Measurements from ENCODE around the gene PDLIM3. TPM values are rescaled to one million over a fixed set of nuclear protein-coding genes. Genes with fewer than 3 reads are reported as not detected.
"Not testable (repeated sequence)": the region's sequence is repeated elsewhere in the genome, so short reads cannot be mapped to it uniquely, and the experiment has no call there.

Gene PDLIM3
- total RNA-seq, 1 experiment from 2014 or later, result 0.47 TPM

DNA sequence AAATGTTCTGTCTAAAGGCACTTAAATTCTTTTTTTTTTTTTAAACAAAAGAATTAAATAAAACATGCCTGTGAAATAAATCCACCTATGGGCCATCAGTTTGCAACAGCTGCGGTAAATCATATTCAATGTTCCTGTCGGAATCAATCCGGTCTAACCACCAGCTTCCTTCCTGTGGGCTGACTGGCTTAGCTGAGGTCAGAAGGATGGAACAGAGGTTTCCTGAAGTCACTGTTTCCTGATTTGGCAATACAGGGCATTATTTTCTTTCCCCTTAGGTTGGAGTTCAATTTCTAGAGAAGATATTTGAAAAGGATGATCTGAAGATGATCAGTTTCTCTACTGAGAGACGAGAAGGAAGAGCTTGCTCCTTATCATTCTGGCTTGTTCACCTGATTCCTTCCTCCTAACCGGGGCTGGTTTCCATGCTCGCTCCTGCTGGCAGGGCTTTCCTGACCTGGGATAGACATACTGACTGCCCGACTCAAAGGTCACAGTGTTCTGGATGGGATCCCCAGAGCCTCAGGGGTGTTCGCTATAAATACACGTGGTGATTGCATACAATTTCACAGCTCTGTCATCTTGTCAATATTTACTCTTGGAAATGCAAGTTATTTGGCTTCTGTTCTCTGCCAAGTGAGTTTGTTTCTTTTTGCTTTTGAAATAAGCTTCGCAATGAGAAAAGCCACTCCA is 21.7 kb downstream of the PDLIM3 start:
- Histone ChIP-seq H3K9me3 (ENCODE audit: low read length) (no peaks in the 10 kb centered on the region), H3F3A (ENCODE audit: low read length, unreplicated experiment) (no peaks in the 10 kb centered on the region), H3K79me2 (ENCODE audit: low read length) (no peaks in the 10 kb centered on the region), H3K9me2 (replicated peaks; ENCODE audit: low read length) (no peaks in the 10 kb centered on the region), H3K9ac (ENCODE audit: low read length) (no peak overlapping the region), H3K27ac (ENCODE audit: low read length) (no peak overlapping the region), H3K27me3 (ENCODE audit: low read length) (no peaks in the 10 kb centered on the region), H2AFZ (ENCODE audit: low read length) (0 out of 2 replicates have a peak overlapping the region, but pooled peaks have one; percentile 5), H3K36me3 (ENCODE audit: low read depth, low read length) (no peaks in the 10 kb centered on the region), H3K4me2 (ENCODE audit: low read length) (peak overlapping the region; percentile 49), H3K4me3 (ENCODE audit: low read length) (no peak overlapping the region), H3K4me1 (ENCODE audit: insufficient read depth, low read length) (peaks cover 16% of the 10 kb centered on the region), H4K20me1 (ENCODE audit: low read length) (no peaks in the 10 kb centered on the region)
- CTCF ChIA-PET, result no interaction called here
- BruUV-seq (replicated peaks), result no TSS peak
- TF ChIP-seq EZH2phosphoT487 (IDR thresholded peaks at IDR 0.05; ENCODE audit: borderline replicate concordance, low read length) (no peak), EZH2 (IDR thresholded peaks at IDR 0.05; ENCODE audit: low read length, unreplicated experiment) (no peak)
- TF ChIP-seq, protein P1, sequence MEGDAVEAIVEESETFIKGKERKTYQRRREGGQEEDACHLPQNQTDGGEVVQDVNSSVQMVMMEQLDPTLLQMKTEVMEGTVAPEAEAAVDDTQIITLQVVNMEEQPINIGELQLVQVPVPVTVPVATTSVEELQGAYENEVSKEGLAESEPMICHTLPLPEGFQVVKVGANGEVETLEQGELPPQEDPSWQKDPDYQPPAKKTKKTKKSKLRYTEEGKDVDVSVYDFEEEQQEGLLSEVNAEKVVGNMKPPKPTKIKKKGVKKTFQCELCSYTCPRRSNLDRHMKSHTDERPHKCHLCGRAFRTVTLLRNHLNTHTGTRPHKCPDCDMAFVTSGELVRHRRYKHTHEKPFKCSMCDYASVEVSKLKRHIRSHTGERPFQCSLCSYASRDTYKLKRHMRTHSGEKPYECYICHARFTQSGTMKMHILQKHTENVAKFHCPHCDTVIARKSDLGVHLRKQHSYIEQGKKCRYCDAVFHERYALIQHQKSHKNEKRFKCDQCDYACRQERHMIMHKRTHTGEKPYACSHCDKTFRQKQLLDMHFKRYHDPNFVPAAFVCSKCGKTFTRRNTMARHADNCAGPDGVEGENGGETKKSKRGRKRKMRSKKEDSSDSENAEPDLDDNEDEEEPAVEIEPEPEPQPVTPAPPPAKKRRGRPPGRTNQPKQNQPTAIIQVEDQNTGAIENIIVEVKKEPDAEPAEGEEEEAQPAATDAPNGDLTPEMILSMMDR (conservative IDR thresholded peaks at IDR 0.05; ENCODE audit: low read depth, low read length), result no peak
- POLR2A ChIA-PET (ENCODE audit: unreplicated experiment), result no interaction called here
- peak; percentile 78 for ATAC-seq
- intact Hi-C loops (cut with micrococcal nuclease), result loop anchor here (2.0 to 10.0 kb wide), 2 partner anchors 39 to 81 kb away; no protein-coding TSS in a partner anchor
- peak; percentile 43 for DNase-seq

DNA sequence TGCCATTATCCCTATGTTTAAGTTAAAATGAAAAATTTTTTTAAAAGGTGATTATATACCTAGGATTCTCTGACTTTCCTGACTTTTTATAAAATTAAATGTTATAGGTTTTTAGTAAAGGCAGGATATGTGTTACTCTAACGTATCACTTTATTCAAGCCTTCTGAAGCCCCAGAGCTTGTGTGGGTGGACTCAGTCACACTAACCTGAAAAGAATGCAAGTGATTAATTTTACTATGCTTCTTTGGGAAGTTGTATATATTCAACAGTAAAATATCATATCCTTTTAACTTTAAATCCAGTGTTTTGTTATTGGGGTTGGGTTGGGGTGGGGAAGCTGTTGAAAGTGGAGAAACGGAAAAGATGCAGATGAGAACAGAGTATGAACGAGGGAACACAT is 22.8 kb downstream of the PDLIM3 start:
- ATAC-seq (peak; percentile 66), DNase-seq (peak; percentile 31)
- ChIA-PET CTCF (no interaction called here), POLR2A (ENCODE audit: unreplicated experiment) (interaction anchor here (0.5 kb wide), 1 partner anchor 38 kb away, joined by 3 read pairs; no protein-coding TSS in a partner anchor)
- Histone ChIP-seq H3K4me1 (ENCODE audit: insufficient read depth, low read length) (peaks cover 25% of the 10 kb centered on the region), H3K4me2 (ENCODE audit: low read length) (0 out of 2 replicates have a peak overlapping the region, but pooled peaks have one; percentile 49), H4K20me1 (ENCODE audit: low read length) (no peaks in the 10 kb centered on the region), H3F3A (ENCODE audit: low read length, unreplicated experiment) (no peaks in the 10 kb centered on the region), H3K27me3 (ENCODE audit: low read length) (no peaks in the 10 kb centered on the region), H3K9me2 (replicated peaks; ENCODE audit: low read length) (no peaks in the 10 kb centered on the region), H3K9me3 (ENCODE audit: low read length) (no peaks in the 10 kb centered on the region), H3K27ac (ENCODE audit: low read length) (no peak overlapping the region), H3K79me2 (ENCODE audit: low read length) (no peaks in the 10 kb centered on the region), H3K36me3 (ENCODE audit: low read depth, low read length) (no peaks in the 10 kb centered on the region), H3K9ac (ENCODE audit: low read length) (no peak overlapping the region), H3K4me3 (ENCODE audit: low read length) (no peak overlapping the region), H2AFZ (ENCODE audit: low read length) (no peak overlapping the region)
- no peak for TF ChIP-seq EZH2phosphoT487 (IDR thresholded peaks at IDR 0.05; ENCODE audit: borderline replicate concordance, low read length)
- TF ChIP-seq, protein P1 (conservative IDR thresholded peaks at IDR 0.05; ENCODE audit: low read depth, low read length), result no peak
- TF ChIP-seq EZH2 (IDR thresholded peaks at IDR 0.05; ENCODE audit: low read length, unreplicated experiment), result no peak
- intact Hi-C loops (cut with micrococcal nuclease), result loop anchor here (2.0 to 10.0 kb wide), 2 partner anchors 38 to 82 kb away; no protein-coding TSS in a partner anchor
- no TSS peak for BruUV-seq (replicated peaks)

DNA sequence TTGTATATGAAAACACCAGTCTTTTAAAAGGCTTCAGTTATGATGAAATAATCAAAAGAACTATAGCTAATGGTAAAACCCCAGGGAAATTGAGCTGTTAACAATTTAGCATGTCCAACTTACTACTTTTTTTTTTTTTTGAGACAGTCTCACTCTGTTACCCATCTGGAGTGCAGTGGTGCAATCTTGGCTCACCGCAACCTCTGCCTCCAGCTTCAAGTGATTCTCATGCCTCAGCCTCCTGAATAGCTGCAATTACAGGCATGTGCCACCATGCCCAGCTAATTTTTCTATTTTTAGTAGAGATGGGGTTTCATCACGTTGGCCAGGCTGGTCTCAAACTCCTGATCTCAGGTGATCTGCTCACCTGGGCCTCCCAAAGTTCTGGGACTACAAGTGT is 24.1 kb downstream of the PDLIM3 start:
- H3F3A ChIP-seq (ENCODE audit: low read length, unreplicated experiment); H2AFZ ChIP-seq (ENCODE audit: low read length); H3K9ac ChIP-seq (ENCODE audit: low read length); CTCF ChIA-PET; H3K27ac ChIP-seq (ENCODE audit: low read length); H3K4me2 ChIP-seq (ENCODE audit: low read length); H3K36me3 ChIP-seq (ENCODE audit: low read depth, low read length); H4K20me1 ChIP-seq (ENCODE audit: low read length); H3K9me2 ChIP-seq (replicated peaks; ENCODE audit: low read length); BruUV-seq (replicated peaks); DNase-seq; H3K9me3 ChIP-seq (ENCODE audit: low read length); H3K79me2 ChIP-seq (ENCODE audit: low read length); H3K27me3 ChIP-seq (ENCODE audit: low read length); ATAC-seq; H3K4me3 ChIP-seq (ENCODE audit: low read length); POLR2A ChIA-PET (ENCODE audit: unreplicated experiment): not testable (repeated sequence)
- H3K4me1 ChIP-seq (ENCODE audit: insufficient read depth, low read length), result peaks cover 25% of the 10 kb centered on the region
- intact Hi-C loops (cut with micrococcal nuclease), result loop anchor here (10.0 kb wide), 1 partner anchor 84 kb away; no protein-coding TSS in a partner anchor

Data from PC-3 (cell line).